CD14-positive monocyte (primary cell): ENCODE data around the gene SAT2. TPM values are rescaled to one million over a fixed set of nuclear protein-coding genes. Genes with fewer than 3 reads are reported as not detected.

Source experiments
- DNase-seq, 3 donors: peaks; one replicate each; pipeline ENCODE4 v3.0.0-alpha.2; 2011 to 2022
- H2AFZ ChIP-seq: 2 replicates; pipeline ENCODE4 v1.6.0; 2012; ENCODE audit warnings: mild to moderate bottlenecking, low read depth, low read length, inconsistent platforms; ENCODE audit not compliant: insufficient read depth, poor library complexity, severe bottlenecking
- H3K27ac ChIP-seq, 2 donors: 1 replicate in 1 of 2; 2 replicates in 1 of 2; pipeline ENCODE4 v1.5.1; 2012 to 2013; ENCODE audit warnings: low read length in 2 of 2, control low read depth in 1 of 2, inconsistent platforms in 1 of 2, low read depth in 1 of 2, mild to moderate bottlenecking in 1 of 2
- H3K27me3 ChIP-seq, 2 donors: one replicate each; pipeline versions ENCODE4 v1.6.0 to v1.6.1; 2011 to 2013; ENCODE audit warnings: low read length in 2 of 2; ENCODE audit not compliant: control insufficient read depth in 2 of 2, insufficient read depth in 2 of 2
- H3K36me3 ChIP-seq, 2 donors: replicated peaks in 1 of 2; 1 replicate in 1 of 2; 2 replicates in 1 of 2; pipeline versions ENCODE4 v1.5.1 to v1.6.1; 2012 to 2013; ENCODE audit warnings: low read length in 2 of 2, control low read depth in 1 of 2, inconsistent platforms in 1 of 2, mild to moderate bottlenecking in 1 of 2; ENCODE audit not compliant: insufficient read depth in 2 of 2, control insufficient read depth in 1 of 2
- H3K4me1 ChIP-seq, 2 donors: 1 replicate in 1 of 2; 2 replicates in 1 of 2; pipeline versions ENCODE4 v1.5.1 to v1.6.1; 2012 to 2013; ENCODE audit warnings: low read length in 2 of 2, control low read depth in 1 of 2, inconsistent platforms in 1 of 2, mild to moderate bottlenecking in 1 of 2, moderate library complexity in 1 of 2; ENCODE audit not compliant: insufficient read depth in 2 of 2, control insufficient read depth in 1 of 2
- H3K4me2 ChIP-seq: replicated peaks from 2 replicates; pipeline ENCODE3; 2012; ENCODE audit warnings: low read length, moderate library complexity, mild to moderate bottlenecking; ENCODE audit not compliant: poor library complexity, severe bottlenecking; ENCODE audit errors: extremely low read depth
- H3K4me3 ChIP-seq, 3 experiments: fragments of 200-600 bp in 1 of 3; sonication (generic) in 1 of 3; replicated peaks in 1 of 3; 1 replicate in 2 of 3; 2 replicates in 1 of 3; pipeline ENCODE4 v1.5.1; 2011 to 2013; ENCODE audit warnings: low read length in 3 of 3, mild to moderate bottlenecking in 3 of 3, control low read depth in 2 of 3, low read depth in 2 of 3, inconsistent platforms in 1 of 3, moderate library complexity in 1 of 3
- H3K79me2 ChIP-seq: 2 replicates; pipeline ENCODE4 v1.6.0; 2012; ENCODE audit warnings: mild to moderate bottlenecking, control low read depth, inconsistent platforms, low read length, moderate library complexity; ENCODE audit not compliant: insufficient read depth
- H3K9ac ChIP-seq: 2 replicates; pipeline ENCODE4 v1.6.0; 2017; ENCODE audit warnings: low read length, mild to moderate bottlenecking; ENCODE audit not compliant: insufficient read depth, poor library complexity, severe bottlenecking
- H3K9me3 ChIP-seq, 2 donors: replicated peaks in 1 of 2; 1 replicate in 1 of 2; 2 replicates in 1 of 2; pipeline versions ENCODE4 v1.5.1 to v1.6.1; 2012 to 2013; ENCODE audit warnings: low read length in 2 of 2, control low read depth in 1 of 2; ENCODE audit not compliant: control insufficient read depth in 1 of 2, insufficient read depth in 1 of 2
- H4K20me1 ChIP-seq: 2 replicates; pipeline ENCODE4 v1.6.0; 2012; ENCODE audit warnings: mild to moderate bottlenecking, low read length, control low read depth, moderate library complexity; ENCODE audit not compliant: insufficient read depth
- H3K27ac Mint-ChIP-seq, 7 donors: one replicate each; pipeline ENCODE4 v1.8.0; 2020; ENCODE audit warnings: mild to moderate bottlenecking in 7 of 7, mixed read lengths in 7 of 7, moderate library complexity in 6 of 7, inconsistent platforms in 2 of 7
- H3K27me3 Mint-ChIP-seq, 3 donors: one replicate each; pipeline ENCODE4 v1.8.0; 2021 to 2022; ENCODE audit warnings: low read depth in 3 of 3, mild to moderate bottlenecking in 3 of 3, mixed read lengths in 3 of 3, moderate library complexity in 3 of 3, inconsistent platforms in 1 of 3
- H3K36me3 Mint-ChIP-seq, 2 donors: one replicate each; pipeline ENCODE4 v1.8.0; 2020; ENCODE audit warnings: mixed read lengths in 2 of 2, inconsistent platforms in 1 of 2, mild to moderate bottlenecking in 1 of 2
- H3K4me1 Mint-ChIP-seq: one replicate; pipeline ENCODE4 v1.8.0; 2020; ENCODE audit warnings: mild to moderate bottlenecking, mixed read lengths
- H3K4me3 Mint-ChIP-seq, 2 donors: one replicate each; pipeline ENCODE4 v1.8.0; 2020; ENCODE audit warnings: mild to moderate bottlenecking in 2 of 2, mixed read lengths in 2 of 2, moderate library complexity in 1 of 2
- H3K9me3 Mint-ChIP-seq, 7 donors: one replicate each; pipeline ENCODE4 v1.8.0; 2020 to 2022; ENCODE audit warnings: mixed read lengths in 7 of 7, mild to moderate bottlenecking in 6 of 7, moderate library complexity in 6 of 7, inconsistent platforms in 2 of 7
- CTCF ChIP-seq: fragments of 200-600 bp; IDR thresholded peaks from one replicate; pipeline ENCODE4 v1.8.0; 2022; ENCODE audit warnings: antibody characterized with exemption, mild to moderate bottlenecking
- WGBS: methylation state at CpG from one replicate; pipeline ENCODE4 v1.1.5; 2013; ENCODE audit warnings: missing lambda C conversion rate; ENCODE audit not compliant: insufficient coverage; 5-methylcytosine and 5-hydroxymethylcytosine counted together
- intact Hi-C, 2 donors: fragments of 100-400 bp; cut with micrococcal nuclease; formaldehyde crosslinking; loops; one replicate each; pipeline versions ENCODE4 v1.15.0 to v1.15.1; 2023
- polyA plus RNA-seq, 3 donors: library from polyadenylated mRNA; depleted of rRNA in 1 of 3; unstranded in 2 of 3; stranded (reverse) in 1 of 3; fragments of 300-500 nt in 2 of 3; fragments of >200 nt in 1 of 3; fragmentation: Illumina TruSeq in 2 of 3; gene quantifications; 1 replicate in 2 of 3; 2 replicates in 1 of 3; pipeline ENCODE4 v1.2.3, GENCODE V29; 2012 to 2021

SAT2 gene
- polyA plus RNA-seq, 3 donors, result 83.4 to 155 (median 89.8) TPM

GRCh38 chr17:7632492-7632894, 4.9 kb upstream of the SAT2 start:
- Mint-ChIP-seq H3K4me1 (peaks cover 10% of the 10 kb centered on the region), H3K27me3 (peaks cover 1 to 6% (median 3%) of the 10 kb centered on the region in 3 donors), H3K4me3 (no peak overlapping the region), H3K27ac (peak overlapping the region in 1 of 7 donors; percentile 46), H3K9me3 (peaks cover 0 to 3% (median 0%) of the 10 kb centered on the region in 7 donors), H3K36me3 (no peaks in the 10 kb centered on the region)
- 57% methylated on average over 2 of the region's 6 CpGs for WGBS
- H3K9ac ChIP-seq, result no peak overlapping the region
- H3K27me3 ChIP-seq, result no peaks in the 10 kb centered on the region
- no peak overlapping the region for H3K4me2 ChIP-seq
- no peaks in the 10 kb centered on the region for H4K20me1 ChIP-seq
- H3K36me3 ChIP-seq, result no peaks in the 10 kb centered on the region
- no peak overlapping the region for H3K27ac ChIP-seq
- H3K4me3 ChIP-seq, result no peak overlapping the region
- DNase-seq, result peak; percentile 62 to 67 (median 63)
- no peaks in the 10 kb centered on the region for H3K9me3 ChIP-seq
- peaks cover 4 to 8% of the 10 kb centered on the region in 2 donors for H3K4me1 ChIP-seq
- peak overlapping the region; percentile 63 for H2AFZ ChIP-seq
- intact Hi-C loops, result no loop called here
- peak; percentile 75 for TF ChIP-seq CTCF
- peaks cover 1% of the 10 kb centered on the region for H3K79me2 ChIP-seq

GRCh38 chr17:7631398-7632380, 4.1 kb upstream of the SAT2 start:
- H3K4me3 Mint-ChIP-seq, result no peak overlapping the region
- H3K27ac Mint-ChIP-seq, result peak overlapping the region in 2 of 7 donors; percentile 73 to 87

More at GRCh38 chr17:7631398-7632380, 4.1 kb upstream of the SAT2 start:
- H3K4me1 Mint-ChIP-seq, result peaks cover 13% of the 10 kb centered on the region
- H3K27ac ChIP-seq, result no peak overlapping the region
- H3K79me2 ChIP-seq, result peaks cover 9% of the 10 kb centered on the region
- H3K27me3 ChIP-seq, result no peaks in the 10 kb centered on the region
- peaks cover 0 to 3% (median 0%) of the 10 kb centered on the region in 7 donors for H3K9me3 Mint-ChIP-seq
- H3K36me3 ChIP-seq, result no peaks in the 10 kb centered on the region
- DNase-seq, result no peak
- H3K4me3 ChIP-seq, result no peak overlapping the region
- no peak overlapping the region for H3K9ac ChIP-seq
- no peaks in the 10 kb centered on the region for H3K36me3 Mint-ChIP-seq
- H3K4me1 ChIP-seq, result peaks cover 9 to 13% of the 10 kb centered on the region in 2 donors
- H3K9me3 ChIP-seq, result no peaks in the 10 kb centered on the region
- no peak overlapping the region for H2AFZ ChIP-seq
- no peaks in the 10 kb centered on the region for H4K20me1 ChIP-seq
- WGBS, result 98% methylated on average over 8 of the region's 11 CpGs
- intact Hi-C loops, result no loop called here
- peaks cover 1 to 6% (median 3%) of the 10 kb centered on the region in 3 donors for H3K27me3 Mint-ChIP-seq
- H3K4me2 ChIP-seq, result no peak overlapping the region
- no peak for TF ChIP-seq CTCF
